Neural progenitor cell (in vitro differentiated cells): Measurements from ENCODE around the gene CD74. TPM values are rescaled to one million over a fixed set of nuclear protein-coding genes. Genes with fewer than 3 reads are reported as not detected.

Experiments used
- DNase-seq: peaks from one replicate; pipeline ENCODE4 v3.0.0-alpha.2; 2016; ENCODE audit warnings: low spot score
- H2AFZ ChIP-seq: fragments of 200-600 bp; sonication (generic); replicated peaks from 2 replicates; pipeline ENCODE4 v1.6.1; 2016; ENCODE audit warnings: antibody characterized with exemption
- H3F3A ChIP-seq: fragments of 200-600 bp; sonication (generic); 2 replicates; pipeline ENCODE4 v1.6.1; 2016; ENCODE audit warnings: antibody characterized with exemption, low read depth
- H3K27ac ChIP-seq: fragments of 200-600 bp; sonication (generic); 2 replicates; pipeline ENCODE4 v1.5.1; 2016; ENCODE audit warnings: mild to moderate bottlenecking
- H3K27me3 ChIP-seq: fragments of 200-600 bp; sonication (generic); 2 replicates; pipeline ENCODE4 v1.6.1; 2016; ENCODE audit warnings: mild to moderate bottlenecking, moderate library complexity
- H3K36me3 ChIP-seq: fragments of 200-600 bp; sonication (generic); 2 replicates; pipeline ENCODE4 v1.5.1; 2016
- H3K4me1 ChIP-seq: fragments of 200-600 bp; sonication (generic); 2 replicates; pipeline ENCODE4 v1.6.1; 2016; ENCODE audit warnings: mixed run types
- H3K4me2 ChIP-seq: fragments of 200-600 bp; sonication (generic); 2 replicates; pipeline ENCODE4 v1.6.1; 2016
- H3K4me3 ChIP-seq: fragments of 200-600 bp; sonication (generic); 2 replicates; pipeline ENCODE4 v1.5.1; 2016
- H3K79me2 ChIP-seq: fragments of 200-600 bp; sonication (generic); 2 replicates; pipeline ENCODE4 v1.6.1; 2016; ENCODE audit warnings: low read depth
- H3K9ac ChIP-seq: fragments of 200-600 bp; sonication (generic); 2 replicates; pipeline ENCODE4 v1.6.1; 2016
- H3K9me3 ChIP-seq: fragments of 200-600 bp; sonication (generic); 2 replicates; pipeline ENCODE4 v1.5.1; 2016; ENCODE audit warnings: low read depth
- H4K20me1 ChIP-seq: fragments of 200-600 bp; sonication (generic); 2 replicates; pipeline ENCODE4 v1.6.1; 2016; ENCODE audit warnings: low read depth
- H3K27ac Mint-ChIP-seq: 3 replicates; pipeline ENCODE4 v1.8.0; 2021; ENCODE audit warnings: mixed read lengths
- H3K27me3 Mint-ChIP-seq: 2 replicates; pipeline ENCODE4 v1.8.0; 2022; ENCODE audit warnings: low read depth, mild to moderate bottlenecking, inconsistent platforms, moderate library complexity, mixed read lengths; ENCODE audit not compliant: insufficient read depth
- H3K36me3 Mint-ChIP-seq: 3 replicates; pipeline ENCODE4 v1.8.0; 2021; ENCODE audit warnings: mixed read lengths
- H3K4me1 Mint-ChIP-seq: 3 replicates; pipeline ENCODE4 v1.8.0; 2021; ENCODE audit warnings: mixed read lengths
- H3K4me3 Mint-ChIP-seq: 3 replicates; pipeline ENCODE4 v1.8.0; 2021; ENCODE audit warnings: mild to moderate bottlenecking, moderate library complexity, mixed read lengths
- H3K9me3 Mint-ChIP-seq: 3 replicates; pipeline ENCODE4 v1.8.0; 2020; ENCODE audit warnings: mixed read lengths
- EZH2 ChIP-seq: fragments of 200-600 bp; sonication (generic); IDR thresholded peaks from 2 replicates; pipeline ENCODE4 v1.6.1; 2017; ENCODE audit warnings: antibody characterized with exemption, mild to moderate bottlenecking, moderate library complexity
- EZH2phosphoT487 ChIP-seq: fragments of 200-600 bp; sonication (generic); IDR thresholded peaks from 2 replicates; pipeline ENCODE4 v1.6.1; 2017; ENCODE audit warnings: antibody characterized with exemption
- total RNA-seq: library from RNA; depleted of rRNA; stranded (reverse); fragments of >200 nt; gene quantifications from 2 replicates; pipeline ENCODE4 v1.2.3, GENCODE V29; 2015; ENCODE audit warnings: low replicate concordance
- TF ChIP-seq, protein P1 (sequence below): fragments of 200-600 bp; sonication (generic); IDR thresholded peaks from 2 replicates; pipeline ENCODE4 v1.5.1; 2017; ENCODE audit warnings: antibody characterized with exemption, mild to moderate bottlenecking

Gene CD74
- total RNA-seq, 1 donor from 2014 or later = 9.8 TPM

DNA sequence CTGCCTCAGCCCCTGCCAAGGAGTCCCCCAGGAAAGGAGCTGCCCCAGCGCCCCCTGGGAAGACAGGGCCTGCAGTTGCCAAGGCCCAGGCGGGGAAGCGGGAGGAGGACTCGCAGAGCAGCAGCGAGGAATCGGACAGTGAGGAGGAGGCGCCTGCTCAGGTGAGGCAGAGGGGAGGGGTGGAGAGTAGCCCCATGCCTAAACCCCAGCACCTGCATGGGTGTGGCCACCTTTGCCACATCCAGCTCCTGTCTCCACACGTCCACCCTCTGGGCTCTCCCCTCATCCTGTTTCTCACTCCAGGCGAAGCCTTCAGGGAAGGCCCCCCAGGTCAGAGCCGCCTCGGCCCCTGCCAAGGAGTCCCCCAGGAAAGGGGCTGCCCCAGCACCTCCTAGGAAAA is 38.1 kb downstream of the CD74 start:
- no peak overlapping the region for H3K27ac Mint-ChIP-seq
- H3K4me3 ChIP-seq = no peak overlapping the region
- H3K4me1 ChIP-seq = no peaks in the 10 kb centered on the region
- H3K4me1 Mint-ChIP-seq = peaks cover 6% of the 10 kb centered on the region
- H3K36me3 Mint-ChIP-seq = peaks cover 33% of the 10 kb centered on the region
- no peaks in the 10 kb centered on the region for H3K9me3 Mint-ChIP-seq
- peaks cover 4% of the 10 kb centered on the region for H3K27me3 Mint-ChIP-seq
- no peak overlapping the region for H3K9ac ChIP-seq
- no peak overlapping the region for H3K4me3 Mint-ChIP-seq
- H3K27ac ChIP-seq = no peak overlapping the region
- H4K20me1 ChIP-seq = peaks cover 3% of the 10 kb centered on the region
- H3K9me3 ChIP-seq = no peaks in the 10 kb centered on the region
- H3K4me2 ChIP-seq = no peak overlapping the region
- TF ChIP-seq EZH2phosphoT487 (no peak), EZH2 (no peak)
- TF ChIP-seq, protein P1, sequence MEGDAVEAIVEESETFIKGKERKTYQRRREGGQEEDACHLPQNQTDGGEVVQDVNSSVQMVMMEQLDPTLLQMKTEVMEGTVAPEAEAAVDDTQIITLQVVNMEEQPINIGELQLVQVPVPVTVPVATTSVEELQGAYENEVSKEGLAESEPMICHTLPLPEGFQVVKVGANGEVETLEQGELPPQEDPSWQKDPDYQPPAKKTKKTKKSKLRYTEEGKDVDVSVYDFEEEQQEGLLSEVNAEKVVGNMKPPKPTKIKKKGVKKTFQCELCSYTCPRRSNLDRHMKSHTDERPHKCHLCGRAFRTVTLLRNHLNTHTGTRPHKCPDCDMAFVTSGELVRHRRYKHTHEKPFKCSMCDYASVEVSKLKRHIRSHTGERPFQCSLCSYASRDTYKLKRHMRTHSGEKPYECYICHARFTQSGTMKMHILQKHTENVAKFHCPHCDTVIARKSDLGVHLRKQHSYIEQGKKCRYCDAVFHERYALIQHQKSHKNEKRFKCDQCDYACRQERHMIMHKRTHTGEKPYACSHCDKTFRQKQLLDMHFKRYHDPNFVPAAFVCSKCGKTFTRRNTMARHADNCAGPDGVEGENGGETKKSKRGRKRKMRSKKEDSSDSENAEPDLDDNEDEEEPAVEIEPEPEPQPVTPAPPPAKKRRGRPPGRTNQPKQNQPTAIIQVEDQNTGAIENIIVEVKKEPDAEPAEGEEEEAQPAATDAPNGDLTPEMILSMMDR = no peak
- DNase-seq = no peak
- no peak overlapping the region for H2AFZ ChIP-seq
- H3F3A ChIP-seq = no peaks in the 10 kb centered on the region
- H3K27me3 ChIP-seq = no peaks in the 10 kb centered on the region
- no peaks in the 10 kb centered on the region for H3K36me3 ChIP-seq
- no peaks in the 10 kb centered on the region for H3K79me2 ChIP-seq

DNA sequence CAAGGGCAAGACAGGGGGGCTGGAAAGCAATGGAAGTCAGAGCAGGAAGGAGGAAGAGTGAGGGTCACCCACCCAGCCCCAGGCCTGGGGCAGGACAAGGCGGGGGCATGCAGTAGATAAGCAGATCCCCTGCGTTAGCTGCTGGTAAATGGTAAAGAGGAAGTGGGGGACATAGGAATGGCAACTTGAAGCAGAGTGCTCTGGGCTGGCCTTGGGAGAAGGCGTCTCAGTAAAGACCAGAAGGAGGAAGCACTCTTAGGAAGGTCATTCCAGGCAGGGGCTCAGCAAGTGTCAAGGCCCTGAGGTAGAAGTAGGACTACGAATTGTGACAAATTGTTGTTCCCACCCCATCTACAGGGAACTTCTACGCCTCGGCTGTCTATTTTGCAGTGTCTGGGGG is 40.1 kb downstream of the CD74 start:
- DNase-seq = no peak
- Histone ChIP-seq H3K36me3 (no peaks in the 10 kb centered on the region), H3K27ac (no peak overlapping the region), H3K4me2 (no peak overlapping the region), H3K9me3 (no peaks in the 10 kb centered on the region), H3K27me3 (no peaks in the 10 kb centered on the region), H2AFZ (no peak overlapping the region), H3K9ac (no peak overlapping the region), H3K4me3 (no peak overlapping the region), H3K79me2 (no peaks in the 10 kb centered on the region), H4K20me1 (peaks cover 3% of the 10 kb centered on the region), H3F3A (no peaks in the 10 kb centered on the region), H3K4me1 (no peaks in the 10 kb centered on the region)
- no peak overlapping the region for H3K27ac Mint-ChIP-seq
- no peak for TF ChIP-seq EZH2phosphoT487
- TF ChIP-seq EZH2 = no peak
- TF ChIP-seq, protein P1 = no peak
- H3K4me1 Mint-ChIP-seq = peaks cover 2% of the 10 kb centered on the region
- H3K27me3 Mint-ChIP-seq = peaks cover 4% of the 10 kb centered on the region
- H3K9me3 Mint-ChIP-seq = no peaks in the 10 kb centered on the region
- H3K36me3 Mint-ChIP-seq = peaks cover 26% of the 10 kb centered on the region
- no peak overlapping the region for H3K4me3 Mint-ChIP-seq

DNA sequence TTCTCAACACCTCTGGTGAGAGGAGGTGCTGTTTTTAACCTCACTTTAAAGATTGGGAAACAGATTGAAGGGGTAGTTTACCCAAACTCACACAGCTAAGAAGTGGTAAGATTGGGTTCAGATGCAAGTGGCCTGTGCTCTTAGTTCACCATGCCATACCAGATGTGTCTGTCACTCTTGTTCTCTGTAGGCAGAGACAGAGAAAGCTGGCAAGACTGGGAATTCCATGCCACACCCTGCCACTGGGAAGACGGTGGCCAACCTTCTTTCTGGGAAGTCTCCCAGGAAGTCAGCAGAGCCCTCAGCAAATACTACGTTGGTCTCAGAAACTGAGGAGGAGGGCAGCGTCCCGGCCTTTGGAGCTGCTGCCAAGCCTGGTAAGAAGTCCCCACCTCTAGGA is 44.2 kb downstream of the CD74 start:
- H3K9me3 Mint-ChIP-seq = no peaks in the 10 kb centered on the region
- TF ChIP-seq, protein P1 = no peak
- TF ChIP-seq EZH2phosphoT487 (no peak), EZH2 (no peak)
- Histone ChIP-seq H2AFZ (no peak overlapping the region), H3K79me2 (no peaks in the 10 kb centered on the region), H4K20me1 (no peaks in the 10 kb centered on the region), H3K9me3 (no peaks in the 10 kb centered on the region), H3K27me3 (no peaks in the 10 kb centered on the region), H3K4me1 (no peaks in the 10 kb centered on the region), H3K27ac (no peak overlapping the region), H3K9ac (no peak overlapping the region), H3F3A (no peaks in the 10 kb centered on the region), H3K36me3 (no peaks in the 10 kb centered on the region), H3K4me2 (no peak overlapping the region), H3K4me3 (no peak overlapping the region)
- no peaks in the 10 kb centered on the region for H3K4me1 Mint-ChIP-seq
- H3K36me3 Mint-ChIP-seq = peaks cover 23% of the 10 kb centered on the region
- no peak overlapping the region for H3K4me3 Mint-ChIP-seq
- DNase-seq = no peak
- peaks cover 2% of the 10 kb centered on the region for H3K27me3 Mint-ChIP-seq
- no peak overlapping the region for H3K27ac Mint-ChIP-seq
